ENCODE measurements around the gene SRRM3. TPM values are rescaled to one million over a fixed set of nuclear protein-coding genes. Genes with fewer than 3 reads are reported as not detected.

Gene SRRM3
- total and polyA plus RNA-seq, 8 donors = 0.37 to 6.4 (median 5.3) TPM; not detected in 2

DNA sequence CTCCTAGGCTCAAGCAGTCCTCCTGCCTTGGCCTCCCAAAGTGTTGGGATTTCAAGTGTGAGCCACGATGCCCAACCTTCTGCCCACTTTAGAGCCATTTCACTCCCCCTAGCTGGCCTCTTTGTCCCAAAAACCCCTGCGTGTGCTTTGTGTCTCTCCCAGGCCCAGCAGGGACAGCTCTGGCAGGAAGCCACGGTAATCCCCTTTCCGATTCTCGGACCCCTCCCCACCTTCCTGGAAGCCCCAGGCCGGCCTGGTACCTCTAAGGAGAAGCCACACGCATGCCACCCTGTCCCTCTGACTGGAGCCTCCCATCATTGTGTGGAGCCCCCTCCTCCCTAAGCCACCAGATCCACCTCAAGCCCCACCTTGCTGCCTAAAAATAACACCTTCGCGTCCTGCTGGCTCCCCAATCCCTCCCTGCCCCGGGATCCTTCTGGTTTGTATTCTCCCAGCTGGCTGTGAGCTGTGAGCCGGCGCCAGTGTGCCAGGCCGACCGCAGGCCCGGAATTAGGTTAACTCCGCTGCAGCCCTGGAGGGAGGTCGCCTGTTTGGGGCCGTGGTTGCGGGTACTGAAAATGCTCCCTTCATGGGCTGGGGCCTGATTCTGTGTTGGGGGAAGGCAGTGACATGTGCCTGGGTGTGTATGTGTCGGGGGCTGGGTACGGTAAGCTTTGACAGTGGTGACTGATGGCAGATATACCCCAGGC is 16.4 kb upstream of the SRRM3 start:
- Histone ChIP-seq H3K27ac (no peak overlapping the region), H3K27me3 (peaks cover 0 to 5% (median 2%) of the 10 kb centered on the region in 3 donors), H3K36me3 (no peaks in the 10 kb centered on the region), H3K9me3 (no peaks in the 10 kb centered on the region), H3K4me3 (no peak overlapping the region), H3K4me1 (no peaks in the 10 kb centered on the region)
- DNase-seq = no peak
- TF ChIP-seq EP300 (IDR thresholded peaks at IDR 0.05) (no peak), POLR2A (IDR thresholded peaks at IDR 0.05) (no peak), POLR2AphosphoS5 (IDR thresholded peaks at IDR 0.05) (no peak)
- TF ChIP-seq, protein P1, sequence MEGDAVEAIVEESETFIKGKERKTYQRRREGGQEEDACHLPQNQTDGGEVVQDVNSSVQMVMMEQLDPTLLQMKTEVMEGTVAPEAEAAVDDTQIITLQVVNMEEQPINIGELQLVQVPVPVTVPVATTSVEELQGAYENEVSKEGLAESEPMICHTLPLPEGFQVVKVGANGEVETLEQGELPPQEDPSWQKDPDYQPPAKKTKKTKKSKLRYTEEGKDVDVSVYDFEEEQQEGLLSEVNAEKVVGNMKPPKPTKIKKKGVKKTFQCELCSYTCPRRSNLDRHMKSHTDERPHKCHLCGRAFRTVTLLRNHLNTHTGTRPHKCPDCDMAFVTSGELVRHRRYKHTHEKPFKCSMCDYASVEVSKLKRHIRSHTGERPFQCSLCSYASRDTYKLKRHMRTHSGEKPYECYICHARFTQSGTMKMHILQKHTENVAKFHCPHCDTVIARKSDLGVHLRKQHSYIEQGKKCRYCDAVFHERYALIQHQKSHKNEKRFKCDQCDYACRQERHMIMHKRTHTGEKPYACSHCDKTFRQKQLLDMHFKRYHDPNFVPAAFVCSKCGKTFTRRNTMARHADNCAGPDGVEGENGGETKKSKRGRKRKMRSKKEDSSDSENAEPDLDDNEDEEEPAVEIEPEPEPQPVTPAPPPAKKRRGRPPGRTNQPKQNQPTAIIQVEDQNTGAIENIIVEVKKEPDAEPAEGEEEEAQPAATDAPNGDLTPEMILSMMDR (IDR thresholded peaks at IDR 0.05) = no peak
- intact Hi-C loops (cut with DNase I; ENCODE audit: low total_unique reads) = loop anchor here (10.0 kb wide), 1 partner anchor 89 kb away; no protein-coding TSS in a partner anchor
- WGBS, 5 donors = 40 to 54% (median 41%) methylated on average over 21 of the region's 21 CpGs

DNA sequence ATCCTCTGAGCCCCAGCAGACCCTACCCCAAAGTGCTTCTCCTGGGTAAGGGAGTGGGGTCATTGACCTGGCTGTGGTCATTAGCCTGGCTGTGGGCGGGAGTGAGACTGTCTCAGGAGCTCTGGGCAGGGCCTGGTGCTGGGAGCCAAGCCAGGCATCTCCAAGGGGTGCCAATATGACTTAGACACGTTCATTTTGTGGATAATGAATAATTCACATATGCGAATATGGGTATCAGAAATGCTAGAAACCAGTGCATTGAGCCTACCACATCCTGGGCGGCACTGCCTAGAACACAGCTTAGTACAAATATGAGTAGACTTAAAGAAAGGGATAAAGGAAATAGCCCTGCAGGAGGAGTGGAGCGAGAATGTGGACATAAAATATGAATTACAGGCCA is 14.4 kb upstream of the SRRM3 start:
- Histone ChIP-seq H3K36me3 (no peaks in the 10 kb centered on the region), H3K27ac (no peak overlapping the region), H3K4me1 (no peaks in the 10 kb centered on the region), H3K9me3 (peaks cover 0 to 10% (median 7%) of the 10 kb centered on the region in 4 donors), H3K27me3 (peaks cover 0 to 5% (median 2%) of the 10 kb centered on the region in 3 donors), H3K4me3 (no peak overlapping the region)
- DNase-seq = no peak
- WGBS, 5 donors = 62 to 71% (median 65%) methylated on average over 5 of the region's 5 CpGs
- TF ChIP-seq EP300 (IDR thresholded peaks at IDR 0.05) (no peak), POLR2A (IDR thresholded peaks at IDR 0.05) (no peak), POLR2AphosphoS5 (IDR thresholded peaks at IDR 0.05) (no peak)
- TF ChIP-seq, protein P1 (IDR thresholded peaks at IDR 0.05) = no peak
- intact Hi-C loops (cut with DNase I; ENCODE audit: low total_unique reads) = loop anchor here (10.0 kb wide), 1 partner anchor 88 kb away; no protein-coding TSS in a partner anchor

DNA sequence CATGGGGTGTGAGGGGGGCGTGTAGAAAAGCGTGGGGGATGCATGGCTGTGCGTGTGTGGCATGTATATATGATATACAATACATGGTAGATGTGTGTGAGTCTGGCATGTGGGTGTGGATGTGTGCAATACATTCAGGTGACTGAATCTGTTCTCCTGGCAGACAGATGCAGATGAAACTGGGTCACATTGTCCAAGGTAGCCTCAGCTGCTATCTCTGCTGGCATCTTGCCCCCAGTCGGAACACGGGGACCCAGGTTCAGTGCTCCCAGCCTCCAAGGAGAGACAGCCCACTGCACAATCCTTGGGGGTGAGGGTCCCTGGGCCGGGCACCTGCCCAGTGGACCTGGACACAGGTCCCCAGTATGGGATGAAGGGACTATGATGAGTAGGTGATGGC is 12.4 kb upstream of the SRRM3 start:
- H3K4me1 ChIP-seq = no peaks in the 10 kb centered on the region
- no peak for DNase-seq
- H3K9me3 ChIP-seq = peaks cover 0 to 11% (median 7%) of the 10 kb centered on the region in 4 donors
- H3K4me3 ChIP-seq = no peak overlapping the region
- intact Hi-C loops (cut with DNase I; ENCODE audit: low total_unique reads) = loop anchor here (10.0 kb wide), 1 partner anchor 86 kb away; no protein-coding TSS in a partner anchor
- WGBS, 5 donors = 55 to 75% (median 66%) methylated on average over 6 of the region's 6 CpGs
- H3K27ac ChIP-seq = no peak overlapping the region
- peaks cover 0 to 18% (median 6%) of the 10 kb centered on the region in 3 donors for H3K27me3 ChIP-seq
- TF ChIP-seq POLR2AphosphoS5 (IDR thresholded peaks at IDR 0.05) = no peak
- no peak for TF ChIP-seq EP300 (IDR thresholded peaks at IDR 0.05)
- TF ChIP-seq POLR2A (IDR thresholded peaks at IDR 0.05) = no peak
- no peaks in the 10 kb centered on the region for H3K36me3 ChIP-seq

- WGBS, 5 donors = 20 to 36% (median 28%) methylated on average over 3 of the region's 3 CpGs
- Histone ChIP-seq H3K36me3 (no peaks in the 10 kb centered on the region), H3K9me3 (peaks cover 0 to 11% (median 7%) of the 10 kb centered on the region in 4 donors), H3K27me3 (peaks cover 0 to 25% (median 4%) of the 10 kb centered on the region in 3 donors), H3K4me3 (no peak overlapping the region), H3K27ac (no peak overlapping the region), H3K4me1 (no peaks in the 10 kb centered on the region)
- peak in 1 of 2 donors; percentile 16 for DNase-seq
- TF ChIP-seq POLR2AphosphoS5 (IDR thresholded peaks at IDR 0.05) (no peak), POLR2A (IDR thresholded peaks at IDR 0.05) (no peak), EP300 (IDR thresholded peaks at IDR 0.05) (no peak)
- TF ChIP-seq, protein P1 (IDR thresholded peaks at IDR 0.05) = no peak
- intact Hi-C loops (cut with DNase I; ENCODE audit: low total_unique reads) = no loop called here
Observed at GRCh38 chr7:76191783-76192240, 9.9 kb upstream of the SRRM3 start.

Data from stomach (tissue), 9 donors.